K562 (cell line): ENCODE results near the gene ATAD3C. TPM values are rescaled to one million over a fixed set of nuclear protein-coding genes. Genes with fewer than 3 reads are reported as not detected.

Experiments
- CHD4 ChIP-seq: fragments of 200-600 bp; sonication (generic); IDR thresholded peaks from 3 replicates; pipeline ENCODE4 v1.6.1; 2012; ENCODE audit warnings: low read depth, mild to moderate bottlenecking, mixed read lengths, low read length, inconsistent platforms; ENCODE audit not compliant: insufficient read depth, insufficient replicate concordance, poor library complexity, severe bottlenecking
- FOSL1 ChIP-seq: fragments of 200-800 bp; sonication (Bioruptor generic); conservative IDR thresholded peaks from 2 replicates; pipeline ENCODE4 v1.6.1; 2016; ENCODE audit warnings: missing genetic modification characterization, missing compliant biosample characterization
- HSF4 ChIP-seq: fragments of 250-450 bp; sonication (Bioruptor Pico); IDR thresholded peaks from 2 replicates; pipeline ENCODE4 v2.1.2; 2022; ENCODE audit warnings: mild to moderate bottlenecking, moderate library complexity, borderline replicate concordance
- KDM1A ChIP-seq, 2 experiments: fragments of 450-650 bp; IDR thresholded peaks; 2 replicates each; pipeline ENCODE4 v1.6.1; 2016; ENCODE audit warnings: mild to moderate bottlenecking in 2 of 2
- NR3C1 ChIP-seq: sonication (generic); formaldehyde crosslinking; IDR thresholded peaks from 2 replicates; pipeline ENCODE4 v1.8.1; 2022; ENCODE audit warnings: missing genetic modification reagents
- POLR3G ChIP-seq: IDR thresholded peaks from 2 replicates; pipeline ENCODE4 v1.6.1; 2011; ENCODE audit not compliant: insufficient read length, insufficient replicate concordance; ENCODE audit errors: extremely low read depth
- RBM14 ChIP-seq: fragments of 200-400 bp; formaldehyde crosslinking; IDR thresholded peaks from 2 replicates; pipeline ENCODE4 v1.6.1; 2018; ENCODE audit warnings: low read depth, mild to moderate bottlenecking, low read length, moderate library complexity, borderline replicate concordance; ENCODE audit not compliant: insufficient read depth
- SMARCC2 ChIP-seq: fragments of 450-650 bp; IDR thresholded peaks from 2 replicates; pipeline ENCODE4 v1.6.1; 2017; ENCODE audit warnings: antibody characterized with exemption, moderate library complexity, mild to moderate bottlenecking, low read depth
- polyA plus RNA-seq, 8 experiments: library from polyadenylated mRNA; depleted of rRNA in 4 of 8; stranded (reverse) in 5 of 8; unstranded in 3 of 8; fragments of >200 nt; fragmentation: Nextera tagmentation in 2 of 8; fragmentation: Illumina TruSeq in 1 of 8; extraction: Ambion mirVana in 2 of 8; extraction: Trizol in 1 of 8; gene quantifications; 2 replicates each; pipeline versions ENCODE4 v1.2.1 to v1.2.3, GENCODE V29; 2011 to 2014; ENCODE audit warnings: inconsistent platforms in 1 of 8, missing spikeins in 1 of 8
- total RNA-seq, 7 experiments: library from RNA; depleted of rRNA in 6 of 7; stranded (reverse); fragments of >200 nt in 6 of 7; fragmentation: Illumina TruSeq in 2 of 7; extraction: Trizol in 2 of 7; gene quantifications; 2 replicates each; pipeline versions ENCODE4 v1.2.1 to v1.2.3, GENCODE V29; 2011 to 2021; ENCODE audit warnings: low replicate concordance in 1 of 7
- TF ChIP-seq, protein P1 (sequence below): fragments of 200-600 bp; sonication (generic); IDR thresholded peaks from one replicate; pipeline ENCODE4 v1.6.1; 2012; ENCODE audit warnings: mild to moderate bottlenecking, low read depth, low read length, inconsistent platforms
- TF ChIP-seq, protein P2 (sequence below), 2 experiments: IDR thresholded peaks; 2 replicates each; pipeline ENCODE4 v1.6.1; 2012; ENCODE audit warnings: improper control_type of control experiment in 2 of 2, low read depth in 2 of 2, low read length in 2 of 2, borderline replicate concordance in 1 of 2
- TF ChIP-seq, protein P3 (sequence below): conservative IDR thresholded peaks from 2 replicates; pipeline ENCODE4 v1.6.1; 2011; ENCODE audit warnings: low read depth, mild to moderate bottlenecking, low read length; ENCODE audit not compliant: control insufficient read depth

Gene ATAD3C
- total and polyA plus RNA-seq, 9 of the 15 experiments (the other 6 are each of a cell fraction or from before 2014, with no cell fraction given), result 0.03 to 0.18 TPM; not detected in 7

DNA sequence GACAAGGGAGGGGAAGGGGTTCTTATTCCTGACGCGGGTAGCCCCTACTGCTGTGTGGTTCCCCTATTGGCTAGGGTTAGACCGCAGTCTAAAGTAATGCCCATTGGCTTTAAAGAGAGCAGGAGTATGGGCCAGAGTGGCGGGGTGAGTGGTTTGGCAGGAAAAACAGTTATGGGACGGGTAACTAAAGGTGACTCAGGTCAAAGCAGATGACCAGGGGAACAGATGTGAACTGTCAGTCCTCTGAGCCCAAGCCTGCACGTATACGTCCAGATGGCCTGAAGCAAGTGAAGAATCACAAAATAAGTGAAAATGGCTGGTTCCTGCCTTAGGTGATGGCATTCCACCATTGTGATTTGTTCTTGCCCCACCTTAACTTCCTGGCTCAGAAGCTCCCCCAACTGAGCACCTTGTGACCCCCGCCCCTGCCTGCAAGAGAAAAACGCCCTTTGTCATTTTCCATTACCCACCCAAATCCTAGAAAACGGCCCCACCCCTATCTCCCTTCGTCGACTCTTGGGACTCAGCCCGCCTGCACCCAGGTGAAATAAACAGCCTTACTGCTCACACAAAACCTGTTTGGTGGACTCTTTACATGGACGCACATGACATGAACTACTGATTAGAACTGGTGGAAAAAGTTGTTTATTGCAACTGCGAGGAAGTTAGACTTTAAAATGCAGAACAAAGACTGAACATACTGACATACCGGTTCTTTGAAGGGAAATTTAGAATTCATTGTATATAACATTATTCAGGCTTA lies 21.3 kb downstream of the ATAD3C start (continued):
- TF ChIP-seq, protein P1, sequence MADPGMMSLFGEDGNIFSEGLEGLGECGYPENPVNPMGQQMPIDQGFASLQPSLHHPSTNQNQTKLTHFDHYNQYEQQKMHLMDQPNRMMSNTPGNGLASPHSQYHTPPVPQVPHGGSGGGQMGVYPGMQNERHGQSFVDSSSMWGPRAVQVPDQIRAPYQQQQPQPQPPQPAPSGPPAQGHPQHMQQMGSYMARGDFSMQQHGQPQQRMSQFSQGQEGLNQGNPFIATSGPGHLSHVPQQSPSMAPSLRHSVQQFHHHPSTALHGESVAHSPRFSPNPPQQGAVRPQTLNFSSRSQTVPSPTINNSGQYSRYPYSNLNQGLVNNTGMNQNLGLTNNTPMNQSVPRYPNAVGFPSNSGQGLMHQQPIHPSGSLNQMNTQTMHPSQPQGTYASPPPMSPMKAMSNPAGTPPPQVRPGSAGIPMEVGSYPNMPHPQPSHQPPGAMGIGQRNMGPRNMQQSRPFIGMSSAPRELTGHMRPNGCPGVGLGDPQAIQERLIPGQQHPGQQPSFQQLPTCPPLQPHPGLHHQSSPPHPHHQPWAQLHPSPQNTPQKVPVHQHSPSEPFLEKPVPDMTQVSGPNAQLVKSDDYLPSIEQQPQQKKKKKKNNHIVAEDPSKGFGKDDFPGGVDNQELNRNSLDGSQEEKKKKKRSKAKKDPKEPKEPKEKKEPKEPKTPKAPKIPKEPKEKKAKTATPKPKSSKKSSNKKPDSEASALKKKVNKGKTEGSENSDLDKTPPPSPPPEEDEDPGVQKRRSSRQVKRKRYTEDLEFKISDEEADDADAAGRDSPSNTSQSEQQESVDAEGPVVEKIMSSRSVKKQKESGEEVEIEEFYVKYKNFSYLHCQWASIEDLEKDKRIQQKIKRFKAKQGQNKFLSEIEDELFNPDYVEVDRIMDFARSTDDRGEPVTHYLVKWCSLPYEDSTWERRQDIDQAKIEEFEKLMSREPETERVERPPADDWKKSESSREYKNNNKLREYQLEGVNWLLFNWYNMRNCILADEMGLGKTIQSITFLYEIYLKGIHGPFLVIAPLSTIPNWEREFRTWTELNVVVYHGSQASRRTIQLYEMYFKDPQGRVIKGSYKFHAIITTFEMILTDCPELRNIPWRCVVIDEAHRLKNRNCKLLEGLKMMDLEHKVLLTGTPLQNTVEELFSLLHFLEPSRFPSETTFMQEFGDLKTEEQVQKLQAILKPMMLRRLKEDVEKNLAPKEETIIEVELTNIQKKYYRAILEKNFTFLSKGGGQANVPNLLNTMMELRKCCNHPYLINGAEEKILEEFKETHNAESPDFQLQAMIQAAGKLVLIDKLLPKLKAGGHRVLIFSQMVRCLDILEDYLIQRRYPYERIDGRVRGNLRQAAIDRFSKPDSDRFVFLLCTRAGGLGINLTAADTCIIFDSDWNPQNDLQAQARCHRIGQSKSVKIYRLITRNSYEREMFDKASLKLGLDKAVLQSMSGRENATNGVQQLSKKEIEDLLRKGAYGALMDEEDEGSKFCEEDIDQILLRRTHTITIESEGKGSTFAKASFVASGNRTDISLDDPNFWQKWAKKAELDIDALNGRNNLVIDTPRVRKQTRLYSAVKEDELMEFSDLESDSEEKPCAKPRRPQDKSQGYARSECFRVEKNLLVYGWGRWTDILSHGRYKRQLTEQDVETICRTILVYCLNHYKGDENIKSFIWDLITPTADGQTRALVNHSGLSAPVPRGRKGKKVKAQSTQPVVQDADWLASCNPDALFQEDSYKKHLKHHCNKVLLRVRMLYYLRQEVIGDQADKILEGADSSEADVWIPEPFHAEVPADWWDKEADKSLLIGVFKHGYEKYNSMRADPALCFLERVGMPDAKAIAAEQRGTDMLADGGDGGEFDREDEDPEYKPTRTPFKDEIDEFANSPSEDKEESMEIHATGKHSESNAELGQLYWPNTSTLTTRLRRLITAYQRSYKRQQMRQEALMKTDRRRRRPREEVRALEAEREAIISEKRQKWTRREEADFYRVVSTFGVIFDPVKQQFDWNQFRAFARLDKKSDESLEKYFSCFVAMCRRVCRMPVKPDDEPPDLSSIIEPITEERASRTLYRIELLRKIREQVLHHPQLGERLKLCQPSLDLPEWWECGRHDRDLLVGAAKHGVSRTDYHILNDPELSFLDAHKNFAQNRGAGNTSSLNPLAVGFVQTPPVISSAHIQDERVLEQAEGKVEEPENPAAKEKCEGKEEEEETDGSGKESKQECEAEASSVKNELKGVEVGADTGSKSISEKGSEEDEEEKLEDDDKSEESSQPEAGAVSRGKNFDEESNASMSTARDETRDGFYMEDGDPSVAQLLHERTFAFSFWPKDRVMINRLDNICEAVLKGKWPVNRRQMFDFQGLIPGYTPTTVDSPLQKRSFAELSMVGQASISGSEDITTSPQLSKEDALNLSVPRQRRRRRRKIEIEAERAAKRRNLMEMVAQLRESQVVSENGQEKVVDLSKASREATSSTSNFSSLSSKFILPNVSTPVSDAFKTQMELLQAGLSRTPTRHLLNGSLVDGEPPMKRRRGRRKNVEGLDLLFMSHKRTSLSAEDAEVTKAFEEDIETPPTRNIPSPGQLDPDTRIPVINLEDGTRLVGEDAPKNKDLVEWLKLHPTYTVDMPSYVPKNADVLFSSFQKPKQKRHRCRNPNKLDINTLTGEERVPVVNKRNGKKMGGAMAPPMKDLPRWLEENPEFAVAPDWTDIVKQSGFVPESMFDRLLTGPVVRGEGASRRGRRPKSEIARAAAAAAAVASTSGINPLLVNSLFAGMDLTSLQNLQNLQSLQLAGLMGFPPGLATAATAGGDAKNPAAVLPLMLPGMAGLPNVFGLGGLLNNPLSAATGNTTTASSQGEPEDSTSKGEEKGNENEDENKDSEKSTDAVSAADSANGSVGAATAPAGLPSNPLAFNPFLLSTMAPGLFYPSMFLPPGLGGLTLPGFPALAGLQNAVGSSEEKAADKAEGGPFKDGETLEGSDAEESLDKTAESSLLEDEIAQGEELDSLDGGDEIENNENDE, result no peak
- TF ChIP-seq HSF4 (CRISPR knock-in tag) (no peak), RBM14 (no peak), CHD4 (no peak), FOSL1 (tag) (no peak), POLR3G (no peak), NR3C1 (no peak), KDM1A (IDR thresholded peaks at IDR 0.05) (no peak), SMARCC2 (no peak)
- TF ChIP-seq, protein P2, sequence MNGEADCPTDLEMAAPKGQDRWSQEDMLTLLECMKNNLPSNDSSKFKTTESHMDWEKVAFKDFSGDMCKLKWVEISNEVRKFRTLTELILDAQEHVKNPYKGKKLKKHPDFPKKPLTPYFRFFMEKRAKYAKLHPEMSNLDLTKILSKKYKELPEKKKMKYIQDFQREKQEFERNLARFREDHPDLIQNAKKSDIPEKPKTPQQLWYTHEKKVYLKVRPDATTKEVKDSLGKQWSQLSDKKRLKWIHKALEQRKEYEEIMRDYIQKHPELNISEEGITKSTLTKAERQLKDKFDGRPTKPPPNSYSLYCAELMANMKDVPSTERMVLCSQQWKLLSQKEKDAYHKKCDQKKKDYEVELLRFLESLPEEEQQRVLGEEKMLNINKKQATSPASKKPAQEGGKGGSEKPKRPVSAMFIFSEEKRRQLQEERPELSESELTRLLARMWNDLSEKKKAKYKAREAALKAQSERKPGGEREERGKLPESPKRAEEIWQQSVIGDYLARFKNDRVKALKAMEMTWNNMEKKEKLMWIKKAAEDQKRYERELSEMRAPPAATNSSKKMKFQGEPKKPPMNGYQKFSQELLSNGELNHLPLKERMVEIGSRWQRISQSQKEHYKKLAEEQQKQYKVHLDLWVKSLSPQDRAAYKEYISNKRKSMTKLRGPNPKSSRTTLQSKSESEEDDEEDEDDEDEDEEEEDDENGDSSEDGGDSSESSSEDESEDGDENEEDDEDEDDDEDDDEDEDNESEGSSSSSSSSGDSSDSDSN (IDR thresholded peaks at IDR 0.05; ENCODE audit: borderline replicate concordance in 1 of 2, low read depth in 2 of 2, low read length in 2 of 2), result no peak
- TF ChIP-seq, protein P3, sequence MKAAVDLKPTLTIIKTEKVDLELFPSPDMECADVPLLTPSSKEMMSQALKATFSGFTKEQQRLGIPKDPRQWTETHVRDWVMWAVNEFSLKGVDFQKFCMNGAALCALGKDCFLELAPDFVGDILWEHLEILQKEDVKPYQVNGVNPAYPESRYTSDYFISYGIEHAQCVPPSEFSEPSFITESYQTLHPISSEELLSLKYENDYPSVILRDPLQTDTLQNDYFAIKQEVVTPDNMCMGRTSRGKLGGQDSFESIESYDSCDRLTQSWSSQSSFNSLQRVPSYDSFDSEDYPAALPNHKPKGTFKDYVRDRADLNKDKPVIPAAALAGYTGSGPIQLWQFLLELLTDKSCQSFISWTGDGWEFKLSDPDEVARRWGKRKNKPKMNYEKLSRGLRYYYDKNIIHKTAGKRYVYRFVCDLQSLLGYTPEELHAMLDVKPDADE, result no peak
